ENCODE results near the gene C1QTNF1. TPM values are rescaled to one million over a fixed set of nuclear protein-coding genes. Genes with fewer than 3 reads are reported as not detected.

The C1QTNF1 gene
- total RNA-seq, 2 experiments from 2014 or later = not detected

- intact Hi-C loops (cut with micrococcal nuclease; ENCODE audit: unreplicated experiment) = loop anchor here (2.0 kb wide), 1 partner anchor 35 kb away; no protein-coding TSS in a partner anchor
- DNase-seq (ENCODE audit: low spot score) = no peak
- no peaks in the 10 kb centered on the region for H3K36me3 ChIP-seq (ENCODE audit: insufficient read depth, low read length)
- no peaks in the 10 kb centered on the region for H3K4me1 ChIP-seq (ENCODE audit: insufficient read depth, low read length, poor library complexity, severe bottlenecking)
- H3K27ac ChIP-seq (ENCODE audit: low read depth, low read length, poor library complexity, severe bottlenecking) = no peak overlapping the region
- H3K4me2 ChIP-seq (ENCODE audit: low read length) = no peak overlapping the region
- no peaks in the 10 kb centered on the region for H3K9me3 ChIP-seq (ENCODE audit: low read length)
- no peaks in the 10 kb centered on the region for H3K79me2 ChIP-seq (ENCODE audit: insufficient read depth, low read depth, low read length)
- H4K20me1 ChIP-seq (ENCODE audit: insufficient read depth, low read length) = no peaks in the 10 kb centered on the region
- no peaks in the 10 kb centered on the region for H3K9me2 ChIP-seq (ENCODE audit: insufficient read depth, low read length)
- no TSS peak for BruUV-seq (replicated peaks)
- H2AFZ ChIP-seq (ENCODE audit: low read length) = no peak overlapping the region
- POLR2A ChIA-PET = no interaction called here
- no peak for TF ChIP-seq EZH2phosphoT487 (IDR thresholded peaks at IDR 0.05; ENCODE audit: borderline replicate concordance, low read depth, low read length)
- no peak for TF ChIP-seq CTCF (conservative IDR thresholded peaks at IDR 0.05; ENCODE audit: low read length)
- CTCF ChIA-PET (ENCODE audit: unreplicated experiment) = interaction anchor here (0.6 kb wide), 1 partner anchor 11 kb away, joined by 3 read pairs; no protein-coding TSS in a partner anchor
- no peak overlapping the region for H3K4me3 ChIP-seq (ENCODE audit: low read depth, low read length, poor library complexity, severe bottlenecking)
Observed at GRCh38 chr17:79047291-79047920, 23.4 kb downstream of the C1QTNF1 start.

- TF ChIP-seq EZH2phosphoT487 (IDR thresholded peaks at IDR 0.05; ENCODE audit: borderline replicate concordance, low read depth, low read length) (no peak), CTCF (conservative IDR thresholded peaks at IDR 0.05; ENCODE audit: low read length) (no peak)
- H3K4me1 ChIP-seq (ENCODE audit: insufficient read depth, low read length, poor library complexity, severe bottlenecking) = no peaks in the 10 kb centered on the region
- H3K4me2 ChIP-seq (ENCODE audit: low read length) = no peak overlapping the region
- no peaks in the 10 kb centered on the region for H3K9me3 ChIP-seq (ENCODE audit: low read length)
- no peaks in the 10 kb centered on the region for H3K9me2 ChIP-seq (ENCODE audit: insufficient read depth, low read length)
- no peaks in the 10 kb centered on the region for H4K20me1 ChIP-seq (ENCODE audit: insufficient read depth, low read length)
- no peaks in the 10 kb centered on the region for H3K79me2 ChIP-seq (ENCODE audit: insufficient read depth, low read depth, low read length)
- POLR2A ChIA-PET = interaction anchor here (0.7 kb wide), 1 partner anchor 301 kb away, joined by 3 read pairs; no protein-coding TSS in a partner anchor
- DNase-seq (ENCODE audit: low spot score) = no peak
- H3K4me3 ChIP-seq (ENCODE audit: low read depth, low read length, poor library complexity, severe bottlenecking) = no peak overlapping the region
- no peak overlapping the region for H3K27ac ChIP-seq (ENCODE audit: low read depth, low read length, poor library complexity, severe bottlenecking)
- no TSS peak for BruUV-seq (replicated peaks)
- intact Hi-C loops (cut with micrococcal nuclease; ENCODE audit: unreplicated experiment) = loop anchor here (2.0 kb wide), 1 partner anchor 35 kb away; no protein-coding TSS in a partner anchor
- CTCF ChIA-PET (ENCODE audit: unreplicated experiment) = no interaction called here
- H2AFZ ChIP-seq (ENCODE audit: low read length) = no peak overlapping the region
- no peaks in the 10 kb centered on the region for H3K36me3 ChIP-seq (ENCODE audit: insufficient read depth, low read length)
Observed at GRCh38 chr17:79047923-79048825, 24.2 kb downstream of the C1QTNF1 start.
